Panc1 (cell line): ENCODE results near the gene C2orf81. TPM values are rescaled to one million over a fixed set of nuclear protein-coding genes. Genes with fewer than 3 reads are reported as not detected.

Source experiments
- ATAC-seq: fragments of 200-7000 bp; cut with Tn5 transposase; 2 replicates; pipeline ENCODE4 v1.9.1; 2020; ENCODE audit warnings: mild to moderate bottlenecking, moderate library complexity
- BruUV-seq: library from RNA; stranded (reverse); fragments of 400-500 nt; replicated peaks from 2 replicates; lab custom pipeline; 2021; lab: Mats Ljungman, UMichigan
- CTCF ChIA-PET: fragments of 300-600 bp; sonication (Branson Sonifier 250); formaldehyde crosslinking; loops from one replicate; lab custom pipeline; 2022; ENCODE audit warnings: antibody characterized with exemption; lab: Charles Lee
- POLR2A ChIA-PET: fragments of 300-600 bp; sonication (Branson Sonifier 250); formaldehyde crosslinking; loops from one replicate; lab custom pipeline; 2022; ENCODE audit warnings: antibody characterized with exemption; lab: Charles Lee
- DNase-seq: peaks from one replicate; pipeline ENCODE4 v3.0.0-alpha.2; 2010; ENCODE audit warnings: low read depth, low spot score
- H3K27ac ChIP-seq: 2 replicates; pipeline ENCODE4 v1.5.1; 2011; ENCODE audit warnings: mild to moderate bottlenecking, low read length, inconsistent platforms
- H3K27me3 ChIP-seq: fragments of 200-500 bp; sonication (Bioruptor generic); 2 replicates; pipeline ENCODE4 v1.6.0; 2014; ENCODE audit warnings: low read length, inconsistent platforms; ENCODE audit not compliant: control insufficient read depth, insufficient read depth
- H3K36me3 ChIP-seq: fragments of 200-500 bp; sonication (Bioruptor generic); 2 replicates; pipeline ENCODE4 v1.5.1; 2014; ENCODE audit warnings: inconsistent platforms, mild to moderate bottlenecking, low read length, moderate library complexity; ENCODE audit not compliant: control insufficient read depth, insufficient read depth
- H3K4me1 ChIP-seq: 2 replicates; pipeline ENCODE4 v1.5.1; 2011; ENCODE audit warnings: inconsistent platforms, mild to moderate bottlenecking, low read length, moderate library complexity; ENCODE audit not compliant: control insufficient read depth, insufficient read depth
- H3K4me3 ChIP-seq, 2 experiments: 2 replicates each; pipeline ENCODE4 v1.5.1; 2011 to 2012; ENCODE audit warnings: low read depth in 2 of 2, low read length in 2 of 2, mild to moderate bottlenecking in 2 of 2, inconsistent platforms in 1 of 2, moderate library complexity in 1 of 2
- H3K9me3 ChIP-seq: fragments of 200-500 bp; sonication (Bioruptor generic); 2 replicates; pipeline ENCODE4 v1.5.1; 2014; ENCODE audit warnings: low read depth, mild to moderate bottlenecking, inconsistent platforms, low read length, moderate library complexity; ENCODE audit not compliant: control insufficient read depth, insufficient read depth
- POLR2AphosphoS5 ChIP-seq: IDR thresholded peaks from 2 replicates; pipeline ENCODE4 v1.6.1; 2012; ENCODE audit warnings: mild to moderate bottlenecking, low read depth, low read length, moderate library complexity
- REST ChIP-seq, 2 experiments: IDR thresholded peaks; 2 replicates each; pipeline ENCODE4 v1.6.1; 2011 to 2012; ENCODE audit warnings: low read depth in 2 of 2, control low read depth in 1 of 2, low read length in 1 of 2, mild to moderate bottlenecking in 1 of 2, moderate library complexity in 1 of 2; ENCODE audit not compliant: insufficient read depth in 1 of 2
- SIN3A ChIP-seq: IDR thresholded peaks from 2 replicates; pipeline ENCODE4 v1.6.1; 2012; ENCODE audit warnings: low read depth, mild to moderate bottlenecking, low read length, moderate library complexity, borderline replicate concordance; ENCODE audit not compliant: insufficient read depth
- TCF7L2 ChIP-seq: IDR thresholded peaks from 2 replicates; pipeline ENCODE4 v1.6.1; 2011; ENCODE audit warnings: mild to moderate bottlenecking, low read depth, low read length, inconsistent platforms
- in situ Hi-C: cut with HindIII; loops from 2 replicates; pipeline ENCODE4 v1.10.0; 2016; ENCODE audit warnings: low sequenced_read_pairs, low pct_unique_long_range_greater_than_20kb
- intact Hi-C: fragments of 100-400 bp; cut with micrococcal nuclease; formaldehyde crosslinking; loops from one replicate; pipeline ENCODE4 v1.10.0; 2022; ENCODE audit not compliant: unreplicated experiment
- total RNA-seq: library from RNA; stranded (reverse); gene quantifications from one replicate; pipeline ENCODE4 v1.2.1, GENCODE V29; 2021; ENCODE audit not compliant: unreplicated experiment
- TF ChIP-seq, protein P1 (sequence below): fragments of 450-650 bp; IDR thresholded peaks from 2 replicates; pipeline ENCODE4 v1.5.1; 2017; ENCODE audit warnings: mild to moderate bottlenecking

The C2orf81 gene
- total RNA-seq, 1 experiment from 2014 or later = 3.9 TPM

- CTCF ChIA-PET = no interaction called here
- TF ChIP-seq, protein P1, sequence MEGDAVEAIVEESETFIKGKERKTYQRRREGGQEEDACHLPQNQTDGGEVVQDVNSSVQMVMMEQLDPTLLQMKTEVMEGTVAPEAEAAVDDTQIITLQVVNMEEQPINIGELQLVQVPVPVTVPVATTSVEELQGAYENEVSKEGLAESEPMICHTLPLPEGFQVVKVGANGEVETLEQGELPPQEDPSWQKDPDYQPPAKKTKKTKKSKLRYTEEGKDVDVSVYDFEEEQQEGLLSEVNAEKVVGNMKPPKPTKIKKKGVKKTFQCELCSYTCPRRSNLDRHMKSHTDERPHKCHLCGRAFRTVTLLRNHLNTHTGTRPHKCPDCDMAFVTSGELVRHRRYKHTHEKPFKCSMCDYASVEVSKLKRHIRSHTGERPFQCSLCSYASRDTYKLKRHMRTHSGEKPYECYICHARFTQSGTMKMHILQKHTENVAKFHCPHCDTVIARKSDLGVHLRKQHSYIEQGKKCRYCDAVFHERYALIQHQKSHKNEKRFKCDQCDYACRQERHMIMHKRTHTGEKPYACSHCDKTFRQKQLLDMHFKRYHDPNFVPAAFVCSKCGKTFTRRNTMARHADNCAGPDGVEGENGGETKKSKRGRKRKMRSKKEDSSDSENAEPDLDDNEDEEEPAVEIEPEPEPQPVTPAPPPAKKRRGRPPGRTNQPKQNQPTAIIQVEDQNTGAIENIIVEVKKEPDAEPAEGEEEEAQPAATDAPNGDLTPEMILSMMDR = no peak
- no peak for TF ChIP-seq TCF7L2
- TF ChIP-seq REST (IDR thresholded peaks at IDR 0.05; ENCODE audit: insufficient read depth in 1 of 2, low read depth in 2 of 2, low read length in 1 of 2) = no peak
- TF ChIP-seq SIN3A = no peak
- no peak for TF ChIP-seq POLR2AphosphoS5
- H3K27ac ChIP-seq = no peak overlapping the region
- no peak for ATAC-seq
- no TSS peak for BruUV-seq
- H3K4me1 ChIP-seq = peaks cover 3% of the 10 kb centered on the region; the same call in 1 of the 2 replicates
- POLR2A ChIA-PET = interaction anchor here (0.7 kb wide), 1 partner anchor 152 kb away, joined by 4 read pairs; no protein-coding TSS in a partner anchor
- no peak overlapping the region for H3K4me3 ChIP-seq
- DNase-seq = no peak
- peaks cover 7% of the 10 kb centered on the region for H3K36me3 ChIP-seq
- H3K9me3 ChIP-seq = no peaks in the 10 kb centered on the region
- in situ Hi-C loops (no loop called here), intact Hi-C loops (no loop called here)
- H3K27me3 ChIP-seq = no peaks in the 10 kb centered on the region
Observed at GRCh38 chr2:74428675-74429074, 7.3 kb upstream of the C2orf81 start.

DNA sequence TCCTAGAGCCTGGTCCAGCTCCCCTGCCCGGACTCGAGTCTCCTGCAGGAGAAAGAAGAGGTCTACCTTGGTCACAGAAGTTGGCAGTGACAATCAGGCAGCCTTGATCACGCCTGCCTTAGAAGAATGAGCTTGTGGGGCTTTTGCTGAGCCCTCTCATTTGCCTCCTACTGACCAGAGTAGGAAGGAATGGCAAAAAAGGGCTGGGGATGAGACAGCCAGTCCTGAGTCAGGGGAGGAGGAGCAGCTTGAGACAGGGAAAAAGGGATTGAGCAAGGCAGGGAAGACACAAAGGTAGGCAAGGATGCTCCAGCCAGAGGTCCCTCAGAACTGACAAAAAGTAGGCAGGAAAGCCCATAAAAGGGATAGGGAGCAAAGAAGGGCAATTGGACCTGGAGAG is 6.1 kb upstream of the C2orf81 start:
- no peaks in the 10 kb centered on the region for H3K9me3 ChIP-seq
- ATAC-seq (no peak), DNase-seq (no peak)
- POLR2A ChIA-PET = no interaction called here
- peaks cover 3% of the 10 kb centered on the region; the same call in 1 of the 2 replicates for H3K4me1 ChIP-seq
- TF ChIP-seq TCF7L2 = no peak
- no peak for TF ChIP-seq POLR2AphosphoS5
- TF ChIP-seq, protein P1 = no peak
- no peak for TF ChIP-seq SIN3A
- TF ChIP-seq REST (IDR thresholded peaks at IDR 0.05; ENCODE audit: insufficient read depth in 1 of 2, low read depth in 2 of 2, low read length in 1 of 2) = no peak
- CTCF ChIA-PET = no interaction called here
- no peaks in the 10 kb centered on the region for H3K27me3 ChIP-seq
- in situ Hi-C loops = no loop called here
- no TSS peak for BruUV-seq
- H3K27ac ChIP-seq = no peak overlapping the region
- H3K36me3 ChIP-seq = peaks cover 7% of the 10 kb centered on the region
- intact Hi-C loops = no loop called here
- no peak overlapping the region for H3K4me3 ChIP-seq
